Mucosa of descending colon (tissue), 3 donors: ENCODE results near the gene KCNC3. TPM values are rescaled to one million over a fixed set of nuclear protein-coding genes. Genes with fewer than 3 reads are reported as not detected.
"Not testable (repeated sequence)": the region's sequence is repeated elsewhere in the genome, so short reads cannot be mapped to it uniquely, and the experiment has no call there.

Source experiments
- ATAC-seq: fragments of 200-7000 bp; cut with Tn5 transposase; one replicate; pipeline ENCODE4 v1.9.1; 2020; ENCODE audit warnings: mild to moderate bottlenecking, moderate library complexity
- DNase-seq, 3 donors: peaks; one replicate each; pipeline ENCODE4 v3.0.0-alpha.2; 2020
- H3K36me3 ChIP-seq: fragments of 200-600 bp; one replicate; pipeline ENCODE4 v1.8.0; 2021; ENCODE audit warnings: low read depth, mild to moderate bottlenecking
- H3K4me1 ChIP-seq: fragments of 200-600 bp; one replicate; pipeline ENCODE4 v1.8.0; 2021; ENCODE audit warnings: low read depth, mild to moderate bottlenecking
- H3K4me3 ChIP-seq: fragments of 200-600 bp; one replicate; pipeline ENCODE4 v1.8.0; 2021; ENCODE audit warnings: mild to moderate bottlenecking
- H3K9me3 ChIP-seq: fragments of 200-600 bp; one replicate; pipeline ENCODE4 v1.8.0; 2021; ENCODE audit warnings: mild to moderate bottlenecking
- CTCF ChIP-seq: fragments of 200-600 bp; IDR thresholded peaks from one replicate; pipeline ENCODE4 v1.8.0; 2022; ENCODE audit warnings: antibody characterized with exemption, mild to moderate bottlenecking
- intact Hi-C, 2 donors: fragments of 100-400 bp; cut with DNase I in 1 of 2; cut with micrococcal nuclease in 1 of 2; formaldehyde crosslinking; loops; one replicate each; pipeline versions ENCODE4 v1.11.0 to v1.11.1; 2022; cut with DNase I, micrococcal nuclease
- total RNA-seq, 3 donors: library from RNA; stranded (reverse); fragmentation: NEBNext Ultra II Directional in 2 of 3; extraction: Animal tissue kit (Norgen Biotek cat#: 25700) in 2 of 3; gene quantifications; one replicate each; pipeline versions ENCODE4 v1.2.1 to v1.2.4, GENCODE V29; 2021 to 2023
- donor health status: DM: no; HTN: no; CAD: no; lungs with moderate emphysema.
- donor health status: DM: no; HTN: no; CAD: no.
- donor health status: DM: no; HTN: yes; CAD: no.

The KCNC3 gene
- total RNA-seq, 3 donors from 2014 or later = 0.49 to 1.5 (median 1.1) TPM

GRCh38 chr19:50357178-50358100 is 28.3 kb upstream of the KCNC3 start:
- H3K36me3 ChIP-seq = no peaks in the 10 kb centered on the region
- no peaks in the 10 kb centered on the region for H3K4me1 ChIP-seq
- no peaks in the 10 kb centered on the region for H3K9me3 ChIP-seq
- DNase-seq (peak; percentile 85 to 90 (median 87)), ATAC-seq (peak; percentile 85)
- intact Hi-C loops = no loop called here
- no peak overlapping the region for H3K4me3 ChIP-seq
- TF ChIP-seq CTCF = peak; percentile 85

GRCh38 chr19:50356691-50357177 is 27.6 kb upstream of the KCNC3 start:
- intact Hi-C loops = no loop called here
- no peak for ATAC-seq

GRCh38 chr19:50353487-50353880 is 24.3 kb upstream of the KCNC3 start:
- H3K36me3 ChIP-seq, ATAC-seq, DNase-seq, H3K9me3 ChIP-seq, intact Hi-C loops, H3K4me1 ChIP-seq, H3K4me3 ChIP-seq: not testable (repeated sequence)

More at GRCh38 chr19:50356691-50357177, 27.6 kb upstream of the KCNC3 start:
- H3K4me3 ChIP-seq = no peak overlapping the region
- H3K4me1 ChIP-seq = no peaks in the 10 kb centered on the region
- no peak for TF ChIP-seq CTCF
- no peaks in the 10 kb centered on the region for H3K9me3 ChIP-seq
- H3K36me3 ChIP-seq = no peaks in the 10 kb centered on the region
- no peak for DNase-seq

DNA sequence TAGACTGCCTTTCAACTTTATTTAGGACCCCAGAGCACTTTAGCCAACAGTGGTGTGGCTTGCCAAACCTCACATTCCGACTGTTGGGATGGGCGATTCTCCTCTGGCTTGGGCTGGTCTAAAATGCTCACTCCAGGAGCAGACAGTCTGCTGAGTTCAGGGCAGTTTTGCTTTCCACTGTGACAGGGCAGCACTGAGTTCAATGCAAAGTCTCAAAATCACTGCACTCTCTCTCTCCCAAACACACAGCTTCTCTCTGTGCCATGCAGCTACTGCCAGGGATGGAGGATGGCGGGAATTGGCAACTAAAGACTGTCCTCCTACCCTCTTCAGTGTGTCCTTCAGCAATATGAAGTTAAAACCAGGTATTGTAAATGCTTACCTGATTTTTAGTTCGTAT is 23.1 kb upstream of the KCNC3 start:
- ATAC-seq = no peak
- intact Hi-C loops = no loop called here
- no peak for TF ChIP-seq CTCF
- Histone ChIP-seq H3K9me3 (no peaks in the 10 kb centered on the region), H3K4me1 (no peaks in the 10 kb centered on the region), H3K4me3 (no peak overlapping the region), H3K36me3 (no peaks in the 10 kb centered on the region)
- no peak for DNase-seq

DNA sequence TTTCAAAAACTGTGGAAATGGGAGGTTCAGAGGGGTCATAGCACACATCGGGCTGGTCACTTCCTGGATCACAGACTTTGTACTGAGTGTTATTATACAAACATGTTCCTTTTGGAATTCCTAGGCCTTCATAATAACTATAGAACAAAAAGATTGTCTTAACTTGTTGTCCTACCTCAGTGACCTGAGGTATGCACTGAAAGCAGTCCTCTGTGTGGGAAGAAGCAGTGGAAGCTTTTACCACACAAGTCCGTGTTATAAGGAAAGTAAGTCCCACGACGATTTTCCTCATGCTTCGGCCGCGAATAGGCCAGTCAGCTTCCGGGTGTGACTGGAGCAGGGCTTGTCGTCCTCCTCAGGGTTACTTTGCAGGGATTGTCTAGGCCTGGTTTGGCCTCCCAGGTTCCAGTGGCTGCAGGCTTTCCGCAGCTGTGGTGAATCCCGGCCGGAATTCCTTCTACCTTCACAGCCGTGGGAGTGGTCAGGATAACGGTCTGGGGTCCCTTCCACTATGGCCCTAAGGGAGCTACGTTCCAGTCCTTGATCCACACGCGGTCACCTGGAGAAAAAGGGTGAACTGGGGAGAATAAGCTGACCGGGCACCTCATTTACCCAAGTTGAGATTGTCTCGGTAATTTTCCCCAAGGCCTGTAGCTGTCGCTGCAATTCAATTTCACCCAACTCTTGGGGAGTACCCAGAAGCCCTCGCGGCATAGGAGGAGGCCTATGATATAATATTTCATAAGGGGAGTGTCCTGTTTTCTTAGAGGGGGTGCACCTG is 20.3 kb upstream of the KCNC3 start:
- ATAC-seq (peak; percentile 48), DNase-seq (no peak)
- TF ChIP-seq CTCF = no peak
- Histone ChIP-seq H3K4me3 (no peak overlapping the region), H3K9me3 (peaks cover 5% of the 10 kb centered on the region), H3K36me3 (no peaks in the 10 kb centered on the region), H3K4me1 (no peaks in the 10 kb centered on the region)
- intact Hi-C loops = no loop called here

GRCh38 chr19:50347089-50347581 is 18.0 kb upstream of the KCNC3 start:
- DNase-seq, H3K4me1 ChIP-seq, H3K4me3 ChIP-seq, ATAC-seq, H3K36me3 ChIP-seq, H3K9me3 ChIP-seq, intact Hi-C loops: not testable (repeated sequence)
